Thyroid gland (tissue), 4 donors: ENCODE measurements around the gene LPIN3. TPM values are rescaled to one million over a fixed set of nuclear protein-coding genes. Genes with fewer than 3 reads are reported as not detected.

Experiments used
- DNase-seq, 2 donors: peaks; one replicate each; pipeline ENCODE4 v3.0.0-alpha.2; 2019
- H3K27ac ChIP-seq, 3 donors: fragments of 200-600 bp; sonication (generic); 1 replicate in 2 of 3; 2 replicates in 1 of 3; pipeline ENCODE4 v1.5.1; 2016 to 2019; ENCODE audit warnings: mild to moderate bottlenecking in 1 of 3, moderate library complexity in 1 of 3
- H3K27me3 ChIP-seq: fragments of 200-600 bp; sonication (generic); one replicate; pipeline ENCODE4 v1.5.1; 2019
- H3K36me3 ChIP-seq, 2 donors: fragments of 200-600 bp; sonication (generic); one replicate each; pipeline ENCODE4 v1.5.1; 2016 to 2019
- H3K4me1 ChIP-seq, 2 donors: fragments of 200-600 bp; sonication (generic); one replicate each; pipeline ENCODE4 v1.5.1; 2017 to 2019
- H3K4me3 ChIP-seq, 3 donors: fragments of 200-600 bp; sonication (generic); replicated peaks in 1 of 3; 1 replicate in 2 of 3; 2 replicates in 1 of 3; pipeline ENCODE4 v1.5.1; 2016; ENCODE audit warnings: mild to moderate bottlenecking in 1 of 3
- H3K9me3 ChIP-seq: fragments of 200-600 bp; sonication (generic); one replicate; pipeline ENCODE4 v1.5.1; 2017
- CTCF ChIP-seq, 6 experiments: fragments of 200-600 bp in 3 of 6; fragments of 450-650 bp in 3 of 6; sonication (generic) in 3 of 6; IDR thresholded peaks; one replicate each; pipeline ENCODE4 v1.5.1; 2016 to 2019; ENCODE audit warnings: antibody characterized with exemption in 6 of 6, mild to moderate bottlenecking in 2 of 6, inconsistent platforms in 1 of 6, moderate library complexity in 1 of 6
- POLR2A ChIP-seq, 2 donors: fragments of 450-650 bp; IDR thresholded peaks; one replicate each; pipeline ENCODE4 v1.6.1; 2017; ENCODE audit warnings: antibody characterized with exemption in 2 of 2, mild to moderate bottlenecking in 2 of 2, moderate library complexity in 1 of 2
- WGBS, 2 donors: methylation state at CpG; one replicate each; pipeline ENCODE4 v1.1.5; 2017; 5-methylcytosine and 5-hydroxymethylcytosine counted together
- intact Hi-C: fragments of 100-400 bp; cut with DNase I; formaldehyde crosslinking; loops from one replicate; pipeline ENCODE4 v1.15.1; 2023
- total RNA-seq, 4 donors: library from RNA; depleted of rRNA; stranded (reverse); fragments of >200 nt; gene quantifications; one replicate each; pipeline ENCODE4 v1.2.3, GENCODE V29; 2016

Gene LPIN3
- total RNA-seq, 4 donors from 2014 or later = 33.5 to 53.5 (median 42.1) TPM

- H3K4me3 ChIP-seq = no peak overlapping the region
- no peak overlapping the region for H3K27ac ChIP-seq
- intact Hi-C loops = no loop called here
- peaks cover 13 to 16% of the 10 kb centered on the region in 2 donors for H3K4me1 ChIP-seq
- 86 to 90% methylated on average over 1 of the region's 1 CpG for WGBS, 2 donors
- no peaks in the 10 kb centered on the region for H3K9me3 ChIP-seq
- TF ChIP-seq CTCF (IDR thresholded peaks at IDR 0.05) (no peak), POLR2A (IDR thresholded peaks at IDR 0.05) (no peak)
- H3K27me3 ChIP-seq = no peaks in the 10 kb centered on the region
- H3K36me3 ChIP-seq = no peaks in the 10 kb centered on the region
- no peak for DNase-seq
These were observed 19.6 kb upstream of the LPIN3 start for GRCh38 chr20:41320976-41321375.

GRCh38 chr20:41327178-41327577 lies 13.4 kb upstream of the LPIN3 start:
- Histone ChIP-seq H3K27ac (no peak overlapping the region), H3K4me3 (no peak overlapping the region), H3K4me1 (peaks cover 11 to 20% of the 10 kb centered on the region in 2 donors), H3K36me3 (no peaks in the 10 kb centered on the region), H3K27me3 (no peaks in the 10 kb centered on the region), H3K9me3 (no peaks in the 10 kb centered on the region)
- intact Hi-C loops = no loop called here
- WGBS, 2 donors = 85 to 89% methylated on average over 5 of the region's 5 CpGs
- DNase-seq = no peak
- TF ChIP-seq CTCF (IDR thresholded peaks at IDR 0.05) = no peak
- TF ChIP-seq POLR2A (IDR thresholded peaks at IDR 0.05) = no peak

- H3K36me3 ChIP-seq = no peaks in the 10 kb centered on the region
- no peaks in the 10 kb centered on the region for H3K9me3 ChIP-seq
- DNase-seq = peak; percentile 75 to 76
- WGBS, 2 donors = 31 to 35% methylated on average over 12 to 14 of the region's 14 CpGs
- H3K27ac ChIP-seq = peak overlapping the region; percentile 65 to 86 (median 82)
- no peak overlapping the region for H3K4me3 ChIP-seq
- intact Hi-C loops = loop anchor here (10.0 kb wide), 1 partner anchor 185 kb away; no protein-coding TSS in a partner anchor
- no peaks in the 10 kb centered on the region for H3K27me3 ChIP-seq
- H3K4me1 ChIP-seq = peaks cover 11 to 24% of the 10 kb centered on the region in 2 donors
- TF ChIP-seq CTCF (IDR thresholded peaks at IDR 0.05) (no peak), POLR2A (IDR thresholded peaks at IDR 0.05) (peak in 1 of 2 donors; percentile 40)
These were observed 10.9 kb upstream of the LPIN3 start for GRCh38 chr20:41329435-41330342.

- DNase-seq = no peak
- Histone ChIP-seq H3K4me1 (peaks cover 11 to 30% of the 10 kb centered on the region in 2 donors), H3K27me3 (no peaks in the 10 kb centered on the region), H3K27ac (peak overlapping the region in 2 of 3 donors; percentile 82 to 86), H3K9me3 (no peaks in the 10 kb centered on the region), H3K36me3 (no peaks in the 10 kb centered on the region), H3K4me3 (no peak overlapping the region)
- intact Hi-C loops = loop anchor here (10.0 kb wide), 1 partner anchor 186 kb away; no protein-coding TSS in a partner anchor
- 74 to 96% methylated on average over 5 of the region's 5 CpGs for WGBS, 2 donors
- no peak for TF ChIP-seq POLR2A (IDR thresholded peaks at IDR 0.05)
- TF ChIP-seq CTCF (IDR thresholded peaks at IDR 0.05) = no peak
These were observed 10.3 kb upstream of the LPIN3 start for GRCh38 chr20:41330343-41330720.

- H3K36me3 ChIP-seq = no peaks in the 10 kb centered on the region
- TF ChIP-seq CTCF (IDR thresholded peaks at IDR 0.05) (no peak), POLR2A (IDR thresholded peaks at IDR 0.05) (no peak)
- no peaks in the 10 kb centered on the region for H3K27me3 ChIP-seq
- intact Hi-C loops = loop anchor here (10.0 kb wide), 1 partner anchor 186 kb away; no protein-coding TSS in a partner anchor
- H3K9me3 ChIP-seq = no peaks in the 10 kb centered on the region
- no peak overlapping the region for H3K27ac ChIP-seq
- no peak for DNase-seq
- H3K4me1 ChIP-seq = peaks cover 11 to 30% of the 10 kb centered on the region in 2 donors
- WGBS, 2 donors = 95 to 100% methylated on average over 1 of the region's 1 CpG
- H3K4me3 ChIP-seq = no peak overlapping the region
These were observed 9.7 kb upstream of the LPIN3 start for GRCh38 chr20:41330941-41331340.
